PC-3 (cell line): ENCODE measurements around the gene OPTN. TPM values are rescaled to one million over a fixed set of nuclear protein-coding genes. Genes with fewer than 3 reads are reported as not detected.
"Not testable (repeated sequence)": the region's sequence is repeated elsewhere in the genome, so short reads cannot be mapped to it uniquely, and the experiment has no call there.

Source experiments
- ATAC-seq: fragments of 200-7000 bp; cut with Tn5 transposase; 2 replicates; pipeline ENCODE4 v1.9.1; 2020; ENCODE audit warnings: mild to moderate bottlenecking, moderate library complexity
- BruUV-seq: library from RNA; stranded (reverse); fragments of 400-500 nt; replicated peaks from 2 replicates; lab custom pipeline; 2021; lab: Mats Ljungman, UMichigan
- CTCF ChIA-PET: fragments of 300-600 bp; sonication (Branson Sonifier 250); formaldehyde crosslinking; loops from one replicate; lab custom pipeline; 2022; ENCODE audit warnings: antibody characterized with exemption; lab: Charles Lee
- POLR2A ChIA-PET: fragments of 300-600 bp; sonication (Branson Sonifier 250); formaldehyde crosslinking; loops from one replicate; lab custom pipeline; 2022; ENCODE audit warnings: antibody characterized with exemption; ENCODE audit not compliant: unreplicated experiment; lab: Charles Lee
- DNase-seq: peaks from one replicate; pipeline ENCODE4 v3.0.0-alpha.2; 2015
- H2AFZ ChIP-seq: fragments of 300-600 bp; sonication (generic); 2 replicates; pipeline ENCODE4 v1.6.0; 2016; ENCODE audit warnings: antibody characterized with exemption, low read length
- H3F3A ChIP-seq: fragments of 300-600 bp; sonication (generic); one replicate; pipeline ENCODE4 v1.6.0; 2017; ENCODE audit warnings: antibody characterized with exemption, low read length, control low read depth, mild to moderate bottlenecking; ENCODE audit not compliant: unreplicated experiment
- H3K27ac ChIP-seq: fragments of 300-600 bp; sonication (generic); 2 replicates; pipeline ENCODE4 v1.5.1; 2016; ENCODE audit warnings: mild to moderate bottlenecking, low read length
- H3K27me3 ChIP-seq: fragments of 300-600 bp; sonication (generic); 2 replicates; pipeline ENCODE4 v1.6.1; 2016; ENCODE audit warnings: low read length, mixed read lengths
- H3K36me3 ChIP-seq: fragments of 300-600 bp; sonication (generic); 2 replicates; pipeline ENCODE4 v1.6.1; 2016; ENCODE audit warnings: low read depth, mixed run types, low read length, mixed read lengths
- H3K4me1 ChIP-seq: fragments of 300-600 bp; sonication (generic); 2 replicates; pipeline ENCODE4 v1.5.1; 2016; ENCODE audit warnings: low read length; ENCODE audit not compliant: insufficient read depth
- H3K4me2 ChIP-seq: fragments of 300-600 bp; sonication (generic); 2 replicates; pipeline ENCODE4 v1.6.0; 2016; ENCODE audit warnings: low read length
- H3K4me3 ChIP-seq: fragments of 300-600 bp; sonication (generic); 2 replicates; pipeline ENCODE4 v1.5.1; 2016; ENCODE audit warnings: mild to moderate bottlenecking, low read length, mixed read lengths
- H3K79me2 ChIP-seq: fragments of 300-600 bp; sonication (generic); 2 replicates; pipeline ENCODE4 v1.6.1; 2017; ENCODE audit warnings: low read length, mixed read lengths
- H3K9ac ChIP-seq: fragments of 300-600 bp; sonication (generic); 2 replicates; pipeline ENCODE4 v1.6.0; 2016; ENCODE audit warnings: mild to moderate bottlenecking, low read length
- H3K9me2 ChIP-seq: fragments of 300-600 bp; sonication (generic); replicated peaks from 2 replicates; pipeline ENCODE4 v1.6.1; 2016; ENCODE audit warnings: mixed run types, low read length, mixed read lengths
- H3K9me3 ChIP-seq: fragments of 300-600 bp; sonication (generic); 2 replicates; pipeline ENCODE4 v1.6.1; 2016; ENCODE audit warnings: low read length, mixed read lengths
- H4K20me1 ChIP-seq: fragments of 300-600 bp; sonication (generic); 2 replicates; pipeline ENCODE4 v1.6.1; 2016; ENCODE audit warnings: low read length, mixed read lengths
- CTCF ChIP-seq: fragments of 300-600 bp; sonication (generic); conservative IDR thresholded peaks from 2 replicates; pipeline ENCODE4 v1.5.1; 2017; ENCODE audit warnings: antibody characterized with exemption, low read depth, mild to moderate bottlenecking, low read length
- EZH2 ChIP-seq: fragments of 300-600 bp; sonication (generic); IDR thresholded peaks from one replicate; pipeline ENCODE4 v1.6.1; 2017; ENCODE audit warnings: antibody characterized with exemption, mild to moderate bottlenecking, low read length; ENCODE audit not compliant: unreplicated experiment
- EZH2phosphoT487 ChIP-seq: fragments of 300-600 bp; sonication (generic); IDR thresholded peaks from 2 replicates; pipeline ENCODE4 v1.6.1; 2018; ENCODE audit warnings: mild to moderate bottlenecking, antibody characterized with exemption, low read length, borderline replicate concordance
- intact Hi-C: fragments of 100-400 bp; cut with micrococcal nuclease; formaldehyde crosslinking; loops from 2 replicates; pipeline ENCODE4 v1.9.0; 2023
- total RNA-seq: library from RNA; depleted of rRNA; stranded (reverse); fragments of >200 nt; gene quantifications from 2 replicates; pipeline ENCODE4 v1.2.3, GENCODE V29; 2014

The OPTN gene
- total RNA-seq, 1 experiment from 2014 or later, result 7.9 TPM

DNA sequence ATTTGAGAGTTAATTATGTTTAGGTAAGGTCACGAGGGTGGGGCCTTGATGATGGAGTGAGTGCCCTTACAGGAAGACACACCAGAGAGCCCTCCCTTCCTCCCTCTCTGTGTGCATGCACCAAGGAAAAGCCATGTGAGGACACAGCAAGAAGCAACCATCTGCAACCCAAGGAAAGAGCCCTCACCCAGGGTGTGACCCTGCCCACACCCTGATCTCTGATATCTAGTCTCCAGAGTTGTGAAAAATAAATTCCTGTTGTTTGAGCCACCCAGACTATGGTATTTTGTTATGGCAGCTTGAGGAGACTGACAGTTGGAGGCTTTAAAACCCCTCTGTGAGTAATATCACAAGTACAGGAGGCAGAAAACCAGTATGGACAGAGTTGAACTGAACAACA lies 46.4 kb downstream of the OPTN start:
- CTCF ChIA-PET, result no interaction called here
- no peaks in the 10 kb centered on the region for H3K9me2 ChIP-seq
- no peak for TF ChIP-seq EZH2phosphoT487
- no peak for TF ChIP-seq CTCF
- TF ChIP-seq EZH2, result no peak
- H3K27ac ChIP-seq, result no peak overlapping the region
- H3K9ac ChIP-seq, result no peak overlapping the region
- H3K79me2 ChIP-seq, result no peaks in the 10 kb centered on the region
- no peaks in the 10 kb centered on the region for H3F3A ChIP-seq
- no peaks in the 10 kb centered on the region for H3K9me3 ChIP-seq
- POLR2A ChIA-PET, result no interaction called here
- H3K27me3 ChIP-seq, result no peaks in the 10 kb centered on the region
- no TSS peak for BruUV-seq
- intact Hi-C loops, result no loop called here
- DNase-seq (no peak), ATAC-seq (no peak)
- peaks cover 3% of the 10 kb centered on the region; the same call in 1 of the 2 replicates for H3K4me1 ChIP-seq
- H3K36me3 ChIP-seq, result no peaks in the 10 kb centered on the region
- H4K20me1 ChIP-seq, result no peaks in the 10 kb centered on the region
- no peak overlapping the region for H3K4me3 ChIP-seq
- H2AFZ ChIP-seq, result no peak overlapping the region
- H3K4me2 ChIP-seq, result no peak overlapping the region

DNA sequence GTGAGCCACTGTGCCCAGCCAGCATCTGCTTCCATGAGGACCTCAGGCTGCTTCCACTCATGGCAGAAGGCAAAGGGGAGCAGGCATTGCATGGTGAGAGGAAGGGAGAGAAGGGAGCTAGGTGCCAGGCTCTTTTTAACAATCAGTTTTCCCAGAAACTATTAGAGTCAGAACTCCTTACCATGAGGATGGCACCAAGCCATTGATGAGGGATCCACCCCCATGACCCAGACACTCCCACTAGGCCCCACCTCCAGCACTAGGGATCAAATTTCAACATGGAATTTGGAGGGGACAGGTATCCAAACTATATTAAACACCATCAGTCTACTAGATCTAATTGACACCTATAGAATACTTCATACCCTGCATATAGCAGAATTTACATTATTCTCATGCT lies 47.2 kb downstream of the OPTN start:
- Histone ChIP-seq H3K27me3 (no peaks in the 10 kb centered on the region), H3K4me1 (peaks cover 3% of the 10 kb centered on the region; the same call in 1 of the 2 replicates), H3K9me2 (no peaks in the 10 kb centered on the region), H4K20me1 (no peaks in the 10 kb centered on the region), H3K36me3 (no peaks in the 10 kb centered on the region), H3K4me2 (no peak overlapping the region), H3F3A (no peaks in the 10 kb centered on the region), H3K27ac (no peak overlapping the region), H2AFZ (no peak overlapping the region), H3K79me2 (no peaks in the 10 kb centered on the region), H3K4me3 (no peak overlapping the region), H3K9ac (no peak overlapping the region), H3K9me3 (no peaks in the 10 kb centered on the region)
- DNase-seq (no peak), ATAC-seq (no peak)
- POLR2A ChIA-PET, result no interaction called here
- no TSS peak for BruUV-seq
- intact Hi-C loops, result no loop called here
- TF ChIP-seq EZH2 (no peak), EZH2phosphoT487 (no peak), CTCF (no peak)
- CTCF ChIA-PET, result no interaction called here

DNA sequence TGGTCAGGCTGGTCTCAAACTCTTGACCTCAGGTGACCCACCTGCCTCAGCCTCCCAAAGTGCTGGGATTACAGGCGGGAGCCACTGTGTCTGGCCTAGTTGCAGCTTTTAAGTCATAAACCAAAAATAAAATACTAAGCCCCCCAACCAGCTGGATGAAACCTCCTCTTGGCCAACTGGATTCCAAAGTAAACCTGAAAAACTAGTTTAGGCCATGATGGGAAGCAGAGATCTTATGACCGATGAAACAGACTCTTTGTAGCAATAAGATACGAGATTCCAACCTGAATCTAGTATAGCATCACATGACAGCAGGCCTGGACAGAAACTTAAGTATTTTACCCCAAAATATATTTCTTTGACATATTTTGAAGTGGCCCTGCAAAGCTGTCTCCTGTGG lies 52.3 kb downstream of the OPTN start:
- no peak overlapping the region for H2AFZ ChIP-seq
- ChIA-PET CTCF (no interaction called here), POLR2A (interaction anchor here (0.6 kb wide), 1 partner anchor 8 kb away, joined by 3 read pairs; no protein-coding TSS in a partner anchor)
- no peaks in the 10 kb centered on the region for H3K79me2 ChIP-seq
- no peak for ATAC-seq
- H3K4me2 ChIP-seq, result no peak overlapping the region
- no TSS peak for BruUV-seq
- TF ChIP-seq EZH2 (no peak), EZH2phosphoT487 (no peak), CTCF (no peak)
- H3K9me2 ChIP-seq, result no peaks in the 10 kb centered on the region
- DNase-seq, result peak; percentile 1
- no peak overlapping the region for H3K4me3 ChIP-seq
- no peak overlapping the region for H3K27ac ChIP-seq
- no peaks in the 10 kb centered on the region for H3K36me3 ChIP-seq
- H3K9me3 ChIP-seq, result no peaks in the 10 kb centered on the region
- no peaks in the 10 kb centered on the region for H4K20me1 ChIP-seq
- H3K4me1 ChIP-seq, result peaks cover 3% of the 10 kb centered on the region; the same call in 1 of the 2 replicates
- H3K9ac ChIP-seq, result no peak overlapping the region
- H3F3A ChIP-seq, result no peaks in the 10 kb centered on the region
- H3K27me3 ChIP-seq, result no peaks in the 10 kb centered on the region
- intact Hi-C loops, result no loop called here

DNA sequence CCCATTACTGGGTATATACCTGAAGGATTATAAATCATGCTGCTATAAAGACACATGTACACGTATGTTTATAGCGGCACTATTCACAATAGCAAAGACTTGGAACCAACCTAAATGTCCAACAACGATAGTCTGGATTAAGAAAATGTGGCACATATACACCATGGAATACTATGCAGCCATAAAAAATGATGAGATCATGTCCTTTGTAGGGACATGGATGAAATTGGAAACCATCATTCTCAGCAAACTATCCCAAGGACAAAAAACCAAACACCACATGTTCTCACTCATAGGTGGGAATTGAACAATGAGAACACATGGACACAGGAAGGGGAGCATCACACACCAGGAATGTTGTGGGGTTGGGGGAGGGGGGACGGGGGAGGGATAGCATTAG lies 55.9 kb downstream of the OPTN start:
- intact Hi-C loops, H3K27ac ChIP-seq, BruUV-seq: not testable (repeated sequence)

More for the DNA sequence above, 55.9 kb downstream of the OPTN start:
- H3K4me3 ChIP-seq, DNase-seq, H3K4me2 ChIP-seq, H3K4me1 ChIP-seq, H3K9me3 ChIP-seq, H3K9me2 ChIP-seq, H3K9ac ChIP-seq, H3K36me3 ChIP-seq, CTCF ChIA-PET, H3K27me3 ChIP-seq, ATAC-seq, H2AFZ ChIP-seq, H3F3A ChIP-seq, H4K20me1 ChIP-seq, POLR2A ChIA-PET, H3K79me2 ChIP-seq: not testable (repeated sequence)
